Measurements from ENCODE around the gene NLRC5. TPM values are rescaled to one million over a fixed set of nuclear protein-coding genes. Genes with fewer than 3 reads are reported as not detected.
"Not testable (repeated sequence)": the region's sequence is repeated elsewhere in the genome, so short reads cannot be mapped to it uniquely, and the experiment has no call there.

The NLRC5 gene
- total RNA-seq, 1 experiment from 2014 or later = 3.5 TPM

GRCh38 chr16:56992431-56992830, 3.1 kb downstream of the NLRC5 start:
- in situ Hi-C loops (cut with HindIII; ENCODE audit: low pct_unique_long_range_greater_than_20kb, low sequenced_read_pairs); DNase-seq (ENCODE audit: low read depth, low spot score): not testable (repeated sequence)

- no peak for DNase-seq (ENCODE audit: low read depth, low spot score)
- in situ Hi-C loops (cut with HindIII; ENCODE audit: low pct_unique_long_range_greater_than_20kb, low sequenced_read_pairs) = no loop called here
Observed at GRCh38 chr16:56993204-56993603, 3.8 kb downstream of the NLRC5 start.

GRCh38 chr16:56994311-56994710, 5.0 kb downstream of the NLRC5 start:
- DNase-seq (ENCODE audit: low read depth, low spot score) = no peak
- in situ Hi-C loops (cut with HindIII; ENCODE audit: low pct_unique_long_range_greater_than_20kb, low sequenced_read_pairs) = no loop called here

- DNase-seq (ENCODE audit: low read depth, low spot score) = no peak
- in situ Hi-C loops (cut with HindIII; ENCODE audit: low pct_unique_long_range_greater_than_20kb, low sequenced_read_pairs) = no loop called here
Observed at GRCh38 chr16:56995136-56995805, 5.9 kb downstream of the NLRC5 start.

GRCh38 chr16:56997264-56997663, 7.9 kb downstream of the NLRC5 start:
- no peak for DNase-seq (ENCODE audit: low read depth, low spot score)
- in situ Hi-C loops (cut with HindIII; ENCODE audit: low pct_unique_long_range_greater_than_20kb, low sequenced_read_pairs) = no loop called here

- in situ Hi-C loops (cut with HindIII; ENCODE audit: low pct_unique_long_range_greater_than_20kb, low sequenced_read_pairs) = no loop called here
- no peak for DNase-seq (ENCODE audit: low read depth, low spot score)
Observed at GRCh38 chr16:56997931-56998330, 8.6 kb downstream of the NLRC5 start.

- in situ Hi-C loops (cut with HindIII; ENCODE audit: low pct_unique_long_range_greater_than_20kb, low sequenced_read_pairs) = no loop called here
- no peak for DNase-seq (ENCODE audit: low read depth, low spot score)
Observed at GRCh38 chr16:56998352-56998751, 9.0 kb downstream of the NLRC5 start.

GRCh38 chr16:56998861-56999260, 9.5 kb downstream of the NLRC5 start:
- DNase-seq (ENCODE audit: low read depth, low spot score) = no peak
- in situ Hi-C loops (cut with HindIII; ENCODE audit: low pct_unique_long_range_greater_than_20kb, low sequenced_read_pairs) = no loop called here

GRCh38 chr16:56999409-57000270, 10.3 kb downstream of the NLRC5 start:
- in situ Hi-C loops (cut with HindIII; ENCODE audit: low pct_unique_long_range_greater_than_20kb, low sequenced_read_pairs) = no loop called here
- no peak for DNase-seq (ENCODE audit: low read depth, low spot score)

- DNase-seq (ENCODE audit: low read depth, low spot score) = no peak
- in situ Hi-C loops (cut with HindIII; ENCODE audit: low pct_unique_long_range_greater_than_20kb, low sequenced_read_pairs) = no loop called here
Observed at GRCh38 chr16:57000271-57001025, 11.1 kb downstream of the NLRC5 start.

GRCh38 chr16:57001026-57001679, 11.8 kb downstream of the NLRC5 start:
- no peak for DNase-seq (ENCODE audit: low read depth, low spot score)
- in situ Hi-C loops (cut with HindIII; ENCODE audit: low pct_unique_long_range_greater_than_20kb, low sequenced_read_pairs) = no loop called here

- DNase-seq (ENCODE audit: low read depth, low spot score) = no peak
- in situ Hi-C loops (cut with HindIII; ENCODE audit: low pct_unique_long_range_greater_than_20kb, low sequenced_read_pairs) = no loop called here
Observed at GRCh38 chr16:57003439-57004386, 14.4 kb downstream of the NLRC5 start.

GRCh38 chr16:57004387-57005250, 15.3 kb downstream of the NLRC5 start:
- in situ Hi-C loops (cut with HindIII; ENCODE audit: low pct_unique_long_range_greater_than_20kb, low sequenced_read_pairs) = no loop called here
- DNase-seq (ENCODE audit: low read depth, low spot score) = no peak

- in situ Hi-C loops (cut with HindIII; ENCODE audit: low pct_unique_long_range_greater_than_20kb, low sequenced_read_pairs); DNase-seq (ENCODE audit: low read depth, low spot score): not testable (repeated sequence)
Observed at GRCh38 chr16:57005597-57005996, 16.2 kb downstream of the NLRC5 start.

- in situ Hi-C loops (cut with HindIII; ENCODE audit: low pct_unique_long_range_greater_than_20kb, low sequenced_read_pairs) = no loop called here
Observed at GRCh38 chr16:57007050-57007449, 17.7 kb downstream of the NLRC5 start.

GRCh38 chr16:57007530-57007929, 18.2 kb downstream of the NLRC5 start:
- DNase-seq (ENCODE audit: low read depth, low spot score) = no peak
- in situ Hi-C loops (cut with HindIII; ENCODE audit: low pct_unique_long_range_greater_than_20kb, low sequenced_read_pairs) = no loop called here

More at GRCh38 chr16:57007050-57007449, 17.7 kb downstream of the NLRC5 start:
- no peak for DNase-seq (ENCODE audit: low read depth, low spot score)

Data from SK-MEL-5 (cell line).